Esophagus muscularis mucosa (tissue), 4 donors: Measurements from ENCODE around the gene MAPK14.

ENCODE experiments used
- CTCF ChIP-seq, 3 experiments: fragments of 200-600 bp in 2 of 3; fragments of 450-650 bp in 1 of 3; sonication (generic) in 2 of 3; IDR thresholded peaks; one replicate each; pipeline ENCODE4 v1.5.1; 2017 to 2019; ENCODE audit warnings: antibody characterized with exemption in 3 of 3, mild to moderate bottlenecking in 2 of 3, moderate library complexity in 1 of 3
- EP300 ChIP-seq: sonication (generic); formaldehyde crosslinking; IDR thresholded peaks from one replicate; pipeline ENCODE4 v1.6.1; 2017; ENCODE audit warnings: antibody characterized with exemption
- POLR2A ChIP-seq: fragments of 450-650 bp; IDR thresholded peaks from one replicate; pipeline ENCODE4 v1.6.1; 2017; ENCODE audit warnings: antibody characterized with exemption, moderate library complexity, mild to moderate bottlenecking, low read depth
- POLR2AphosphoS5 ChIP-seq, 2 donors: sonication (generic); formaldehyde crosslinking; IDR thresholded peaks; one replicate each; pipeline ENCODE4 v1.6.1; 2017; ENCODE audit warnings: antibody characterized with exemption in 2 of 2

- TF ChIP-seq CTCF (IDR thresholded peaks at IDR 0.05) (no peak), POLR2AphosphoS5 (IDR thresholded peaks at IDR 0.05) (no peak), EP300 (no peak), POLR2A (no peak)
Observed at GRCh38 chr6:36020154-36020553, 7.5 kb upstream of the MAPK14 start.
